HCT116 (cell line): ENCODE measurements around the gene KLK13. TPM values are rescaled to one million over a fixed set of nuclear protein-coding genes. Genes with fewer than 3 reads are reported as not detected.

ENCODE experiments used
- ATAC-seq: fragments of 200-7000 bp; cut with Tn5 transposase; 2 replicates; pipeline ENCODE4 v1.9.1; 2020; ENCODE audit warnings: mild to moderate bottlenecking, moderate library complexity
- BruUV-seq: library from RNA; stranded (reverse); fragments of 400-500 nt; replicated peaks from 2 replicates; lab custom pipeline; 2021; lab: Mats Ljungman, UMichigan
- CTCF ChIA-PET: fragments of 300-600 bp; sonication (Branson Sonifier 250); formaldehyde crosslinking; loops from one replicate; lab custom pipeline; 2021; ENCODE audit warnings: antibody characterized with exemption; lab: Charles Lee
- POLR2A ChIA-PET: fragments of 300-600, 350-600 bp; sonication (Branson Sonifier 250); formaldehyde crosslinking; loops from one replicate; lab custom pipeline; 2021; ENCODE audit warnings: antibody characterized with exemption; lab: Charles Lee
- RAD21 ChIA-PET, 2 experiments: fragments of 300-600 bp; sonication (Branson Sonifier 250); formaldehyde crosslinking; loops; one replicate each; lab custom pipeline; 2023; ENCODE audit warnings: low total read pairs in 2 of 2; ENCODE audit not compliant: uncharacterized antibody in 2 of 2, unreplicated experiment in 2 of 2, low non-redundant PET in 1 of 2; lab: Charles Lee
- DNase-seq: peaks from one replicate; pipeline ENCODE4 v3.0.0-alpha.2; 2010; ENCODE audit warnings: low read depth, low spot score
- H2AFZ ChIP-seq: fragments of 200-600 bp; shearing (Covaris generic), sonication (generic); 2 replicates; pipeline ENCODE4 v1.6.1; 2017; ENCODE audit warnings: low read depth, mixed run types, mixed read lengths, antibody characterized with exemption, low read length; ENCODE audit not compliant: poor library complexity, severe bottlenecking
- H3K27ac ChIP-seq: 2 replicates; pipeline ENCODE4 v1.5.1; 2012; ENCODE audit warnings: low read depth, low read length
- H3K27me3 ChIP-seq: fragments of 200-600 bp; sonication (generic); 2 replicates; pipeline ENCODE4 v1.6.1; 2016; ENCODE audit warnings: mixed run types, low read length, mixed read lengths; ENCODE audit not compliant: insufficient read depth
- H3K36me3 ChIP-seq, 2 experiments: fragments of 200-500 bp in 1 of 2; fragments of 200-600 bp in 1 of 2; sonication (Bioruptor generic) in 1 of 2; sonication (generic) in 1 of 2; 2 replicates each; pipeline versions ENCODE4 v1.5.1 to v1.6.1; 2014 to 2016; ENCODE audit warnings: low read length in 2 of 2, inconsistent platforms in 1 of 2, mixed read lengths in 1 of 2, mixed run types in 1 of 2; ENCODE audit not compliant: insufficient read depth in 2 of 2, control insufficient read depth in 1 of 2
- H3K4me1 ChIP-seq, 2 experiments: fragments of 200-600 bp in 1 of 2; sonication (generic) in 1 of 2; 2 replicates each; pipeline versions ENCODE4 v1.5.1 to v1.6.1; 2012 to 2017; ENCODE audit warnings: low read length in 2 of 2, inconsistent platforms in 1 of 2, mild to moderate bottlenecking in 1 of 2, mixed read lengths in 1 of 2, mixed run types in 1 of 2, moderate library complexity in 1 of 2; ENCODE audit not compliant: insufficient read depth in 2 of 2, control insufficient read depth in 1 of 2
- H3K4me2 ChIP-seq: fragments of 200-600 bp; sonication (generic); 2 replicates; pipeline ENCODE4 v1.6.1; 2017; ENCODE audit warnings: mixed run types, low read length, mixed read lengths
- H3K4me3 ChIP-seq, 2 experiments: fragments of 200-600 bp in 1 of 2; sonication (generic) in 1 of 2; replicated peaks in 1 of 2; 2 replicates each; pipeline ENCODE4 v1.5.1; 2011 to 2016; ENCODE audit warnings: low read length in 2 of 2, control low read depth in 1 of 2, low read depth in 1 of 2, mild to moderate bottlenecking in 1 of 2, mixed read lengths in 1 of 2, mixed run types in 1 of 2
- H3K79me2 ChIP-seq: fragments of 200-600 bp; sonication (generic); 2 replicates; pipeline ENCODE4 v1.6.1; 2017; ENCODE audit warnings: mild to moderate bottlenecking, mixed run types, low read length, moderate library complexity, mixed read lengths; ENCODE audit not compliant: insufficient read depth
- H3K9ac ChIP-seq: fragments of 200-600 bp; sonication (generic); 2 replicates; pipeline ENCODE4 v1.6.1; 2016; ENCODE audit warnings: low read length, mixed read lengths
- H3K9me2 ChIP-seq: fragments of 200-600 bp; sonication (generic), shearing (Covaris generic); 2 replicates; pipeline ENCODE4 v1.6.1; 2017; ENCODE audit warnings: mixed run types, mild to moderate bottlenecking, moderate library complexity; ENCODE audit not compliant: insufficient read depth
- H3K9me3 ChIP-seq, 2 experiments: fragments of 200-500 bp in 1 of 2; fragments of 200-600 bp in 1 of 2; sonication (Bioruptor generic) in 1 of 2; sonication (generic) in 1 of 2; 2 replicates each; pipeline ENCODE4 v1.6.1; 2014 to 2017; ENCODE audit warnings: low read length in 2 of 2, mixed read lengths in 2 of 2, inconsistent platforms in 1 of 2, low read depth in 1 of 2, mild to moderate bottlenecking in 1 of 2, mixed run types in 1 of 2, moderate library complexity in 1 of 2; ENCODE audit not compliant: control insufficient read depth in 1 of 2, insufficient read depth in 1 of 2
- H4K20me1 ChIP-seq: fragments of 200-600 bp; sonication (generic), shearing (Covaris generic); 2 replicates; pipeline ENCODE4 v1.6.1; 2017; ENCODE audit warnings: mixed run types, mild to moderate bottlenecking, moderate library complexity; ENCODE audit not compliant: insufficient read depth
- CBX3 ChIP-seq: IDR thresholded peaks from 2 replicates; pipeline ENCODE4 v1.6.1; 2012; ENCODE audit warnings: low read depth
- EGR1 ChIP-seq: IDR thresholded peaks from 2 replicates; pipeline ENCODE4 v1.6.1; 2012; ENCODE audit warnings: low read depth
- POLR2A ChIP-seq: IDR thresholded peaks from 2 replicates; pipeline ENCODE4 v1.7.0; 2011; ENCODE audit warnings: borderline replicate concordance; ENCODE audit not compliant: insufficient read depth, insufficient read length; ENCODE audit errors: extremely low read depth
- TCF7L2 ChIP-seq: IDR thresholded peaks from 2 replicates; pipeline ENCODE4 v1.7.0; 2011; ENCODE audit warnings: borderline replicate concordance, inconsistent platforms; ENCODE audit not compliant: insufficient read depth, insufficient read length; ENCODE audit errors: extremely low read depth
- ZBTB33 ChIP-seq: IDR thresholded peaks from 2 replicates; pipeline ENCODE4 v1.6.1; 2011; ENCODE audit warnings: mild to moderate bottlenecking, low read length, moderate library complexity; ENCODE audit not compliant: insufficient replicate concordance; ENCODE audit errors: extremely low read depth
- ZNF274 ChIP-seq: fragments of 200-500 bp; sonication (Bioruptor generic); IDR thresholded peaks from 2 replicates; pipeline ENCODE4 v1.6.1; 2014; ENCODE audit warnings: mild to moderate bottlenecking, low read depth, low read length, inconsistent platforms
- intact Hi-C: fragments of 100-400 bp; cut with micrococcal nuclease; formaldehyde crosslinking; loops from 2 replicates; pipeline ENCODE4 v1.10.0; 2022
- total RNA-seq: library from RNA; stranded (reverse); gene quantifications from one replicate; pipeline ENCODE4 v1.2.1, GENCODE V29; 2021; ENCODE audit not compliant: unreplicated experiment

The KLK13 gene
- total RNA-seq, 1 experiment from 2014 or later: 3.2 TPM

DNA sequence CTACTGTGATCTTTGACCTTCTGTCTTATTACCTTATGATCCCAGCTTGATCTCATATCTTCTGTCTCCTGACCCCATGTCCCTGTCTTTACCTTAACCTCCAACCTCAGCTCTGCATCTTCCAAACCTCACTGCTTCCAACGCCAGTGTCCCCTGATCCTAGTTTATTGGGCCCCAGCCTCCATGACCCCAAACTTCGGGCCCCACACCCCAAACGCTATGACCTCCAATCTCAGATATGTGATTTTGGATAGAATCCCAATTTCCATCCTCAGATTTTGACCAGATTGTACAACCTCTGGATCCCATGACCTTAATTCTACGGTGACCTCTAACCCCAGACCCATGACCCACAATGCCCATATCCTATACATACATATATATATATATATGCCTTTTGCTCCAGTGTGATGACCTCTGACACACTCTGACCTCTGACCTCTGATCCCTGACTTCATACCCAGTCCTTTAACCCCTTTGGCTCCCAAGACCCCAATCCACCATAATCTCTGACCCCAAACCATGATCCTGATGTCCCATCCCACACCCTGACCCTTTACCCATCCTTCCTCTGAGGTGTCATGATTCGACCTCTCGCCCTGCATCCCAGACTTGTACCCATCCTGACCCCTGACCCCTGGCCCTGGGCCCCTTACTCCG is 33.5 kb downstream of the KLK13 start:
- CTCF ChIA-PET: no interaction called here

More for the DNA sequence above, 33.5 kb downstream of the KLK13 start:
- Histone ChIP-seq H3K4me2 (no peak overlapping the region), H4K20me1 (no peaks in the 10 kb centered on the region), H3K36me3 (no peaks in the 10 kb centered on the region), H2AFZ (no peak overlapping the region), H3K4me1 (peaks cover 0 to 6% of the 10 kb centered on the region in 2 experiments; a peak in 2 of 4 replicates), H3K27me3 (no peaks in the 10 kb centered on the region), H3K27ac (no peak overlapping the region), H3K79me2 (no peaks in the 10 kb centered on the region), H3K9me2 (no peaks in the 10 kb centered on the region), H3K9ac (no peak overlapping the region), H3K4me3 (no peak overlapping the region), H3K9me3 (no peaks in the 10 kb centered on the region)
- ATAC-seq (no peak), DNase-seq (no peak)
- BruUV-seq: no TSS peak
- intact Hi-C loops: no loop called here
- POLR2A ChIA-PET: no interaction called here
- RAD21 ChIA-PET: interaction anchor here in 1 of 2 experiments (0.9 kb wide), 1 partner anchor 33 kb away, joined by 4 read pairs; no protein-coding TSS in a partner anchor
- TF ChIP-seq POLR2A (no peak), ZNF274 (no peak), CBX3 (no peak), TCF7L2 (no peak), ZBTB33 (no peak), EGR1 (no peak)
